HL-60 (cell line): ENCODE data around the gene LRBA.

Experiments
- DNase-seq, 2 experiments: peaks; one replicate each; pipeline ENCODE4 v3.0.0-alpha.2; 2010 to 2020; ENCODE audit warnings: low read depth in 1 of 2, low spot score in 1 of 2
- H3K27ac ChIP-seq: fragments of 250-450 bp; sonication (Bioruptor Pico); replicated peaks from 2 replicates; pipeline ENCODE4 v1.5.1; 2020; ENCODE audit warnings: mild to moderate bottlenecking, moderate library complexity
- H3K27me3 ChIP-seq: fragments of 250-450 bp; sonication (Bioruptor Pico); 2 replicates; pipeline ENCODE4 v1.5.1; 2021; ENCODE audit warnings: mild to moderate bottlenecking, moderate library complexity; ENCODE audit not compliant: insufficient read depth, poor library complexity, severe bottlenecking
- H3K4me3 ChIP-seq: replicated peaks from 2 replicates; pipeline ENCODE4 v1.5.1; 2011; ENCODE audit warnings: mild to moderate bottlenecking, control low read depth, low read length; ENCODE audit not compliant: insufficient read depth
- GABPA ChIP-seq: IDR thresholded peaks from 2 replicates; pipeline ENCODE4 v1.6.1; 2012; ENCODE audit warnings: low read depth
- POLR2AphosphoS5 ChIP-seq: IDR thresholded peaks from 2 replicates; pipeline ENCODE4 v1.6.1; 2012; ENCODE audit warnings: low read depth
- SPI1 ChIP-seq: IDR thresholded peaks from 2 replicates; pipeline ENCODE4 v1.6.1; 2012; ENCODE audit warnings: low read depth, mild to moderate bottlenecking, borderline replicate concordance
- TF ChIP-seq, protein P1 (sequence below): IDR thresholded peaks from 2 replicates; pipeline ENCODE4 v1.6.1; 2012; ENCODE audit warnings: low read depth; ENCODE audit not compliant: insufficient replicate concordance
- TF ChIP-seq, protein P2 (sequence below): IDR thresholded peaks from one replicate; pipeline ENCODE4 v1.5.1; 2011; ENCODE audit warnings: low read length, control low read depth, inconsistent platforms; ENCODE audit not compliant: insufficient read depth

LRBA gene

DNA sequence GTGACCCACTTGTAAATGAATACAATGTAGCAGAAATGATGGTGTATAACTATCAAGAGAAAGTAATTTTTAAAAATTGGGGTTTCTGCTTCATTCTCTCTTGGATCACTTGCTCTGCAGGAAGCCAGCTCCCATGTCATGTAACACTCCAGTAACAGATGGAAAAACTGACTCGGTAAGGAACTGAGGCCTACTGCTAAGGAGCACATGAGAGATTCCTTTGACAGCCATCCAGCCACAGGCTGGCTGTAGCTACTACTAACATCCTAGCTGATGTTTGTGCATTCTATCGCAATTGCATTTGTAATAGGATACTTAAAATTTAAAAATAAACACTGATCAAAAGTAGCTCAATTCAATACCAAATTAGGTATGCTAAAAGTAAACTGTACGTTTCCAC, 535.4 kb downstream of the LRBA start:
- TF ChIP-seq, protein P1, sequence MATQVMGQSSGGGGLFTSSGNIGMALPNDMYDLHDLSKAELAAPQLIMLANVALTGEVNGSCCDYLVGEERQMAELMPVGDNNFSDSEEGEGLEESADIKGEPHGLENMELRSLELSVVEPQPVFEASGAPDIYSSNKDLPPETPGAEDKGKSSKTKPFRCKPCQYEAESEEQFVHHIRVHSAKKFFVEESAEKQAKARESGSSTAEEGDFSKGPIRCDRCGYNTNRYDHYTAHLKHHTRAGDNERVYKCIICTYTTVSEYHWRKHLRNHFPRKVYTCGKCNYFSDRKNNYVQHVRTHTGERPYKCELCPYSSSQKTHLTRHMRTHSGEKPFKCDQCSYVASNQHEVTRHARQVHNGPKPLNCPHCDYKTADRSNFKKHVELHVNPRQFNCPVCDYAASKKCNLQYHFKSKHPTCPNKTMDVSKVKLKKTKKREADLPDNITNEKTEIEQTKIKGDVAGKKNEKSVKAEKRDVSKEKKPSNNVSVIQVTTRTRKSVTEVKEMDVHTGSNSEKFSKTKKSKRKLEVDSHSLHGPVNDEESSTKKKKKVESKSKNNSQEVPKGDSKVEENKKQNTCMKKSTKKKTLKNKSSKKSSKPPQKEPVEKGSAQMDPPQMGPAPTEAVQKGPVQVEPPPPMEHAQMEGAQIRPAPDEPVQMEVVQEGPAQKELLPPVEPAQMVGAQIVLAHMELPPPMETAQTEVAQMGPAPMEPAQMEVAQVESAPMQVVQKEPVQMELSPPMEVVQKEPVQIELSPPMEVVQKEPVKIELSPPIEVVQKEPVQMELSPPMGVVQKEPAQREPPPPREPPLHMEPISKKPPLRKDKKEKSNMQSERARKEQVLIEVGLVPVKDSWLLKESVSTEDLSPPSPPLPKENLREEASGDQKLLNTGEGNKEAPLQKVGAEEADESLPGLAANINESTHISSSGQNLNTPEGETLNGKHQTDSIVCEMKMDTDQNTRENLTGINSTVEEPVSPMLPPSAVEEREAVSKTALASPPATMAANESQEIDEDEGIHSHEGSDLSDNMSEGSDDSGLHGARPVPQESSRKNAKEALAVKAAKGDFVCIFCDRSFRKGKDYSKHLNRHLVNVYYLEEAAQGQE: no peak
- TF ChIP-seq SPI1: no peak
- TF ChIP-seq POLR2AphosphoS5: no peak
- TF ChIP-seq, protein P2, sequence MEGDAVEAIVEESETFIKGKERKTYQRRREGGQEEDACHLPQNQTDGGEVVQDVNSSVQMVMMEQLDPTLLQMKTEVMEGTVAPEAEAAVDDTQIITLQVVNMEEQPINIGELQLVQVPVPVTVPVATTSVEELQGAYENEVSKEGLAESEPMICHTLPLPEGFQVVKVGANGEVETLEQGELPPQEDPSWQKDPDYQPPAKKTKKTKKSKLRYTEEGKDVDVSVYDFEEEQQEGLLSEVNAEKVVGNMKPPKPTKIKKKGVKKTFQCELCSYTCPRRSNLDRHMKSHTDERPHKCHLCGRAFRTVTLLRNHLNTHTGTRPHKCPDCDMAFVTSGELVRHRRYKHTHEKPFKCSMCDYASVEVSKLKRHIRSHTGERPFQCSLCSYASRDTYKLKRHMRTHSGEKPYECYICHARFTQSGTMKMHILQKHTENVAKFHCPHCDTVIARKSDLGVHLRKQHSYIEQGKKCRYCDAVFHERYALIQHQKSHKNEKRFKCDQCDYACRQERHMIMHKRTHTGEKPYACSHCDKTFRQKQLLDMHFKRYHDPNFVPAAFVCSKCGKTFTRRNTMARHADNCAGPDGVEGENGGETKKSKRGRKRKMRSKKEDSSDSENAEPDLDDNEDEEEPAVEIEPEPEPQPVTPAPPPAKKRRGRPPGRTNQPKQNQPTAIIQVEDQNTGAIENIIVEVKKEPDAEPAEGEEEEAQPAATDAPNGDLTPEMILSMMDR: no peak
- no peak for TF ChIP-seq GABPA
- Histone ChIP-seq H3K27ac (no peak overlapping the region), H3K27me3 (no peaks in the 10 kb centered on the region), H3K4me3 (no peak overlapping the region)
- no peak for DNase-seq

DNA sequence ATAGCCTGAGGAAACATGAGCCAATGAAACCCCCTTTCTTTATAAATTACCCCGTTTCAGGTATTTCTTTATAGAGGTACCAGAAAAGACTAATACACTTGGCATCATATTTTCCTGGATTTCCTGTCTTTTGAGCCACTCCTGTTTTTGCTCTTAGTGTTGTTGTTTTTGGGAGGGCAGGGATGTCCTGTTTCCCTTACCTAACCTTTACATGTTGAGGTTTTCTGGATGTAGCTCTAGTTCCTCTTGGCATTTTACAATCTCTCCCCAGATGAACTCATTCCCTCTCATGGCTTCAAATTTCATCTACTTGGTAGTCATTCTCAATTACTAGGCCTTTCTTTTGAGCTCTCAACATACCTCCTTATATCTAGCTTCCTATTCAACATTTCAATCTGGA, 537.2 kb downstream of the LRBA start:
- Histone ChIP-seq H3K4me3 (no peak overlapping the region), H3K27me3 (no peaks in the 10 kb centered on the region), H3K27ac (no peak overlapping the region)
- TF ChIP-seq SPI1 (no peak), POLR2AphosphoS5 (no peak), GABPA (no peak)
- TF ChIP-seq, protein P2: no peak
- TF ChIP-seq, protein P1: no peak
- DNase-seq: no peak

DNA sequence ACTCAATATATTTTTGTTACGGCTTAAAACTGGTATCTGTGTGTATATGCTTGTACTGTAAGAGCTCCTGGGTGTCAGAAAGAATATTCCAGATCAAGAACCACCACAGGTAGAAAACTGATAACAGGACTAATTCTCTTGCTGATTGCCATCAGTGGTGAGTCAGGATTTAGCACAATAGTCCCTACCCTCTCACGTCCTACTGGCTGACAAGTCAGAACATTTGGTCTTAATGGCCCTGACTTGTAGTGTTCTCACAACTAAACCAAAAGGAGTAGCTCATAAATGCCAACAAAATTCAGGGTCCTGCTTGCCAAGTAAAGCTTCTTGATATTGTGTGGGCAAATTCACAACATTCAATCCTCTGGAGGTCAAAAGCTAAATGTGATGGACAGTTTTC, 538.3 kb downstream of the LRBA start:
- TF ChIP-seq SPI1 (no peak), GABPA (no peak), POLR2AphosphoS5 (no peak)
- TF ChIP-seq, protein P1: no peak
- TF ChIP-seq, protein P2: no peak
- no peak overlapping the region for H3K27ac ChIP-seq
- no peak overlapping the region for H3K4me3 ChIP-seq
- H3K27me3 ChIP-seq: no peaks in the 10 kb centered on the region
- DNase-seq: no peak
